ENCODE measurements around the gene NMRK1.

Gene NMRK1

DNA sequence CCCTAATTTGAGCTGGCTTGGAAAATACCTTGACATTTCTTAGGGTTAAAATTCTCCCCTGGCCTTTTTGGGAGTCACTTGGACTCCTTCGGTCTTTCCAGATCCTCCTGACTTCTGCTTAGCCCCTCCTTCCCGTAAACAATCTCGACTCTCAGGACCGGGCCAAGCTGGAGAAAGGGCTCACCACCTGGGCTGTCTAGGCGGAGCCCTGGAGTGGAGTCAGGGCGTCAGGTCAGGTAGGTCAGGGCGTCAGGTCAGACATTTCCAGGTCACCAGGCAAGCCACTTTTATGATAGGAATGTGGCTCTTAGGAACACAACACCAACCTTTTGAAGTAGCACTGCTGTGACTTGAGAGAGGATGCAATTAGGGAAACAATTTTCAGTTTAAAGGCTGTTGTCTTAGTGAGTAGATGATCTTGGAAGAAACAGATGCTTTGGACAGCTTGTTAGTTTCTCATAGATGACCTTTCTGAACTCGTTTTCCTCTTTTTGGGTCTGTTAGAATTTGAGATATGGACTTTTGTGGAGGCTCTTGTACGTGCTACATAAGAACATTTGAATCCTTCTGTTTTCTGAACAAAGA, 13.1 kb upstream of the NMRK1 start:
- no peak for DNase-seq

DNA sequence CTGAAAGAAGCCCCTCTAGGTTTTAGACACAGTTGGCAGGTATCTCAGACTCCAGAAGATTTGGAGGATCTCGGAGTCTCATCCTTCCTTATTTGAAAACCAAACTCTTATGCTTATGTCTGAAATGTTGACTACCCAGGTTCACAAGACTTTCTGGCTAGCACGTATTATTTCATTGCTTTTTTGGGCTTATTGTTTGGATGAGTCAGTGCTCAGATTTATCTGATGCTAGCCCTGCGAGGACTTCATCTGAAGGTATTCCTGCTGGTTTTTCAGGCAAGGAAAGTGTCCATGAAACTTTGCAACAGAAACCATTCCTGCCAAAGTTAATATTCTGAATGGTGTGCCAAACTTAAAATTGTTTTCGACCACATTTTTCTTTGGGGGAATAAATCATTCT, 8.8 kb upstream of the NMRK1 start:
- DNase-seq = no peak

DNA sequence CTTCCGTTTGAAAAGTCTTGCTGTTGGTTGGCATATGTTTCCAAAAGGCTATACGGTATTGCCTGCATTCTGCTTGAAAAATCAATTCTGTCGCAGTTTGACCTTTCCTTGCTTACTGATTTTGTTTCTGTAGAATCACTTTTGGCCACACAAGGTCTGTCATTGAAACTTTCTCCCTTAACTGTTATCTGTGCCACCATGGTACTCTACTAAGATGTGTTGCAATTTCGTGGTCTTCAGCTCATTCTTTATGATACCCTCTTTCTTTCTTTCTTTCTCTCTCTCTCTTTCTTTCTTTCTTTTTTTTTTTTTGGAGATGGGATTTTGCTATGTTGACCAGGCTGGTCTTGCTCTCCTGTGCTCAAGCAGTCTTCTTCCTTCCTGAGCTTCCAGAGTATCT, 4.8 kb upstream of the NMRK1 start:
- DNase-seq = no peak

DNA sequence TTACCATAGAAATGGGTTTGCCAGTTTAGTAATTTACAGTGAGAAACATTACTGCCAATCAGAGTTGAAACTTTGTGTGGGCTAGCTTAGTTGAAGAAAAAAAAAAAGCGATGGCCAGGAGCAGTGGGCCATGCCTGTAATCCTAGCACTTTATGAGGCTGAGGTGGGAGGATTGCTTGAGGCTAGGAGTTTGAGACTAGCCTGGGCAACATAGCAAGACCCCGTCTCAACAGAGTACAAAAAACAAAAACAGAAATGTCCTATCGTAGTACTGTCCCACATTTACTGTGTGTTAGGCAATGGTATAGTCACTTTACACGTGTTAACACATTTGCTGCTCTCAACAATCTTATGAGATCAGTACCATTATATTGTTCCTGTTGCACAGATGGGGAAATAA, 2.6 kb upstream of the NMRK1 start:
- no peak for DNase-seq

DNA sequence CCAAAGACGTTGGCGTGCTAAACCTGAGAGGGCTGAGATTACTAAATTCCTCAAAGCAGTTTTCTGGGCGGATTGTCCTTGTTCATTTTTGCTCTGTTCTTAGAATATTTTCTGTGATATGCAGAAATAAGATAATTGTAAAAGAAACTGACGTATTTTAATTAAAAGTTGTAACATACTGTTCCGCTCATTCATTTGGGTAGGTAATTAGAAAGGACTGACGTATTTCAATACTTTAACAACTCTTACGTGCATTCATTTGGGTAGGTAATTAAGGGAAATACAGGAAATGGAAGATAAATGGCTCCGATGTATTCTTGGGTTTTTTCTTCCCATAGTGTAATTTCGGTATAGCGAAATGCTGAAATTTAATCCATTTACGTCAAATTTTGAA, 1.4 kb upstream of the NMRK1 start:
- no peak for DNase-seq

DNA sequence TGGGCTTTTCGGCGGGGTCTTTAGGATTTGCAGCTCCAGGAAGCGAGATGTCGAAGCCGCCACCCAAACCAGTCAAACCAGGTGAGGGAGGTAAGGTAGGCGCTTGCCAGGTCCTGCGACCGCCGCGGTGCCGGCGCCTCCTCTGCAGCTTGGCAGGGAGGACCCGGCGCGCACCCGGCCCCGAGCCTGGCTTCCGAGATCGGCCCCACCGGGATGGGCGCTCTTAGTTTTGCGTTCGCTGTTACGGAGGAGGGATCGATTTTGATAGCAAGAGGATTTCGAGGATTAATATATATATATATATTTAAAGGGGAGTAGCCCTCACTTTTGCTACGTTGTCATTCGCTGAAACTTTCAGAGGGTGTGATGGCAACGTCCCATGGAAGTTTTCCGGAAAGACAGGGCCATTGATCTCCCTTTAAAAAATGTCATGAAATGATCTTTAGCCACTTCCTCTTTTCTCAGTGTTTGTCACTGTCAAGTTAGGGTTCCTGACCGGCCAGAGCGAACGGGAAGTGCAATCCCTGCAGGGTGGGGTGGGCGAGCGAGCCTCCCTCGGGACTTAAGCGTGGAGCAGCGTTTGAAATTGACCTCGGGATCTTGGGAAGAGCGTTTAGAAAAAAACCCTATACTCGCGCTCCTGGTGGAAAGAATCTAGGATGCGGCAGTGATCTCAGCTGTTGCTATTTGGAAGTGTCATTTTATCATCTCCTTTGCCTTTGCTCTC, 854 bp upstream of the NMRK1 start:
- peak; percentile 70 for DNase-seq

DNA sequence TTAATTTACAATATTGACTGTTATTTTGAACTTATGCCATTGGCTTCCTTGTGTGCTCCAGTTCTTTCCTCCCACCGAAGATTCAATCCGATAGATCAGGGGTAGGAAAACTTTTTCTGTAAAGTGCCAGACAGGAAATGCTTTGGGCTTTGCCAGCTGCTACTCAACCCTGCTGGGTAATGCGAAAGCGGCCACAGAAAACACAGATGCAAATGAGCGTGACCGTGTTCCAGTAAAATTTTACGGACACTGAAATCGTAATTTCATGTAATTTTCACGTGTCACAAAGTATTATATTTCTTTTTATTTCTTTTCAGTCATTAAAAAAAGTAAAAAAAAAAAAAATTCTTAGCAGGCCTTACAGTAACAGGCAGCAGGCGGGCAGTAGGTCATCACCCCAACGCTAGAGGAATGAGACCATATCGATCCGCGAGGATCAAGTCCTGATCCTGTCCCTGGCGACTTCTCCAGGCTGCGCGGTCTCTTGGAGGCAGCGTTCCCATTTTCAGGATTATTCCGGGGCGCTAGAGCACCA, 599 bp downstream of the NMRK1 start:
- DNase-seq = peak; percentile 53

DNA sequence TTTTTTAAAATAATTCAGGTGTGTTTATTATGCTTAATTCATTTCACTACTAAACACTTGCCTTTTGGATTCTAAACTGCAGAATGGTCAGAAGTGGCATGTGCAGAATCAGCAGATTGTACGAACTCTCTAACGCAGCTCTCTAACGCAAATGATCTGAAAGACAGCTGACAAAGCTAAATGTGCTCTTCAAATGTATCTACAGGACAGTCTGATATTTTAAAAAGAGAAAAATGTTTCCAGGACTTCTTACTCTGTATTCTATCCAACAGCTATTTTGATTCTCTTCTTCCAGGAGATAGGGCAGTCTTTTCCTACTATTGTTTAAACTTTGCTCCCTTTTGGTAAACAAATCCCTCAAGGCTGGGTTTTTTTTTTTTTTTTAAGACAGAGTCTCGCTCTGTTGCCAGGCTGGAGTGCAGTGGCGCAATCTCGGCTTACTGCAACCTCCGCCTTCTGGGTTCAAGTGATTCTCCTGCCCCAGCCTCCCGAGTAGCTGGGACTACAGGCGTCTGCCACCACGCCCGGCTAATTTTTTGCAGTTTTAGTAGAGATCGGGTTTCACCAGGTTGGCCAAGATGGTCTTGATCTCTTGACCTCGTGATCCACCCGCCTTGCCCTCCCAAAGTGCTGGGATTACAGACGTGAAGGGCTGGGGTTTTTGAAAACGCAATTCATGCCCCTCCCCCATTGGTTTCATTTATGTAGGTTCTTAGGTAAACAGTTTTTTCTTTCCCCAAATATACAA, 1.2 kb downstream of the NMRK1 start:
- DNase-seq = no peak

DNA sequence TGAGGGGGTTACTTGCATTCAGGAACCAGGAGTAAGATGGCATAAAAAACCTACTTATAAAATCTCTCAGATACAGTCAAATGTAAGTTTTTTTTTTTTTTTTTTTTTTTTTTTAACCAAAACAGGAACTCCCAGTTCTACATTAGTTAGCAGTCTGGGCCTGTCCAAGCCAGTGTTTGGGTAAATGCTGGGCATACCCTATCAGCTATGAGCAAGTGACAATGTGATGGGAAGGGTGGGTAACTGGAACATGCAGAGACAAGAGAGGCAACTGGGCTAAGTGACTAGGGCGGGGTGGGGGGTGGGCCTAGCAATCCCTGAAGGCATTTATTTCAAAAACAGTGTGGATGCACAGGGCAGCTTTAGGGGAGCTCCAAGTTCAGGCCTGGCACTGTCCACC, 2.3 kb downstream of the NMRK1 start:
- DNase-seq = no peak

DNA sequence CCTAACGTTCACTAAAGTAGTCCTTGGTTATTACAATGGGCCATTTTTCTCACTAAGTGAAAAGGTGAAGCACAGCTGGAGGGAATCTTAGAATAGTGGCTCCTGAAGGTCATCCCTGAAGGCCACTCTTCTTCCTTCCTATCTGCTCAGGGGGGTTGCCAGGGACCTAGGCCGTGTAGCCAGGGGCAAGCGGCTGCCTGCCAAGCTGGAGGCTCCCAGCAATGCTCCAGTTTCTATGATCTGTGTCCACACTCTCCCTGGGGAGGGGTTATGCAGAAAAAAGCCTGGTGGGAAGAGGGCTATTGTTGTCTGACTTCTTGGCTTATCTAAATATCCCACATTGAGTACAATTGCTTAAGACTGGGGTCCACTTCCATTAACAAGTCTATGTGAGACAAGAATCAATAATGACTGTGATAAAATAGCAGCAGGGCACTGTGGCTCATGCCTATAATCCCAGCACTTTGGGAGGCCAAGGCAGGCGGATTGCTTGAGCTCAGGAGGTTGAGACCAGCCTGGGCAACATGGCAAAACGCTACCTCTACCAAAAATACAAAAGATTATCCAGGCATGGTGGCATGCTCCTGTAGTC, 3.8 kb downstream of the NMRK1 start:
- DNase-seq = no peak

DNA sequence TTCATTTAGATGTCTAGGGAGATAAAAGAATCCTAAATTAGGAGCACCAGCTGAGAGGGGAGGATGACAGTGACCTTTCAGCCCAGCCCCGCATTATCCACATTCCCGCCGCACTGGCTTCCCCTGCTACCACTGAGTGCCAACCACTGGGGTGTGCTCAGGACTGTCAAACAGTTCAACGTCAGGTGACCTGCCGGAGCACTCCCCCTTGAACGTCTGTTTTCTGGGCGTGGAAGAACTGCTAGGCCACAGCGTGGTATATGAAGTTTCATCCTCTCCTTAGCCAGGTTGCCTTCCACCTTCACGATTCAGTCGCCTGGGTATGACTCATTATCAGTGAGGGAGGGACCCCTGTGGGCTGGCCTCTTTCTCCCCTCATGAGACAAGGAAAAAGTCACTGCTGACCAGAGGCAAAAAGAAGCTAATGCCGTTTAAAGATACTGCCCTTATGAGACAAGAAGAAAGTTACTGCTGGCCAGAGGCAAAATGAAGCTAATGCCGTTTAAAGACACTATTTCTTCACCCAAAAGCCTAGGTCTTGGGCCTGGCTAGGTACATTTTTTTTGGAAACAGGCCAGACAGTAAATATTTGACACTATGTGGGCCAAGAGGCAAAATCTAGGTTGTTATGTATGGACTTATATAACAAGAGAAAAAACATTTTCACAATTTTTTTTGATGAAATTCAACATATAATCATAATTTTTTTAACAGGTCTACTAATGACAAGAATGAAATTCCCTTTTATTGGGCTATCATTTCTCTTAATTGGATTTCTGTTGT, 4.6 kb downstream of the NMRK1 start:
- DNase-seq = no peak

DNA sequence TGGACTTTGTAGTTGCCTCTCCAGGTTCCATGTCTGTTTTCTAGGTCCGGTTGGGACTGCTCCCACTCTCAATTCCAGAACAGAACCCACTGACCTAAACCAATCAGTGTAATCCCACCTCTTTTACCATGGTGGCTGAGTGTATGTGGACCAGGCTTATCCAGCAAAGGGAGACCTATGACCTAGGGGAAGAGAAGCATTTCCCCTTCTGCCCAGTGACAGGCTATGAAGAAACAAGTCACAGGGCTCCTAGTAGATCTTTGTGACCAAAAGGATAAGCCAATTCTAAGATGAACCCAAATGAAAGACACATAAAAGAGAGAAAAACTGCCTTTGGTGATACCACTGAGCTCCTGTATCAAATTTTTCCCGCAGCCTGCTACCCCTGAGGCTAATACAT, 6.3 kb downstream of the NMRK1 start:
- DNase-seq = no peak

DNA sequence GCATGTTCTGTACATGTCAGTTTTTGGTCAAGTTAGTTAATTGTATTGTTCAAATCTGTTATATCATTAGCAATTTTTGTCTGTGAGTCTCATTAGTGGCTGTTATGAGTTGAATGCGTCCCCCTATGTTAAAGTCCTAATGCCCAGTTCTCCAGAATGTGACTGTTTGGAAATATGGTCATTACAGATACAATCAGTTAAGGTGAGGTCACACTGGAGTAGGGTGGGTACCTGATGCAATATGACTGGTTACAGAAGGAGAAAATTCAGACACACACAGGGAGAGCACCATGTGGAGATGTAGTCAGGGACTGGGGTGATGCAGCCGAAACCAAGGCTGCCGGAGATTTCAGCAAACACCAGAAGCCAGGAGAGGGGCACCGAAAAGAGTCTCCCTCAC, 15.1 kb downstream of the NMRK1 start:
- DNase-seq = no peak

DNA sequence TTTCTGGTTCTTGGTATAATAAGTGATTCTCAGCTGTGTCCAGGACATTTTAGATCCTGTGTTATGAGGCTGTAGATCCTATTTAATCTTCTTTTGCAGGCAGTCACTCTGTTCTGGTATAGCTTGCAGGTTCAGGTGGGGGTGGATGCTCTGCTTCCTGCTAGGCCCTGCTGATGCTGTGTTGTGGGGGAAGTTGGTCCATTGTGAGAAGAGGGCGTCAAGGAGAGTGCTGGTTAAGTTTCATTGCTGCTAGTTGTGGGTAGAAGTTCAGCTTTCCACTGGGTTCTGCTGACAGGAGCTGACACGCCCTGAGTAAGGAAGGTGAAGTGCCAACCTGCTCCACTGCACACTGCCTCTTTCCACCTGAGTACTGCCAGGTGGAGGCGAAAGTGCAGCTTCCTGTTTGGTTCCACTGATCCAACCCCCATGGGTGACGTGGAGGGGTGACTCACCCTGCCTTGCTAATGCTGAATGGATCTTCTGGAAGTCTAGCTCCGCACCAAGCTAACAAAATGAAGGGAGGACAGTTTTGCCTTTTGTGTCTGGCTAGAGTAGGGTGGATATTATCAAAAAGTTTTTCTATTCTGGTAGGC, 16.3 kb downstream of the NMRK1 start:
- no peak for DNase-seq

DNA sequence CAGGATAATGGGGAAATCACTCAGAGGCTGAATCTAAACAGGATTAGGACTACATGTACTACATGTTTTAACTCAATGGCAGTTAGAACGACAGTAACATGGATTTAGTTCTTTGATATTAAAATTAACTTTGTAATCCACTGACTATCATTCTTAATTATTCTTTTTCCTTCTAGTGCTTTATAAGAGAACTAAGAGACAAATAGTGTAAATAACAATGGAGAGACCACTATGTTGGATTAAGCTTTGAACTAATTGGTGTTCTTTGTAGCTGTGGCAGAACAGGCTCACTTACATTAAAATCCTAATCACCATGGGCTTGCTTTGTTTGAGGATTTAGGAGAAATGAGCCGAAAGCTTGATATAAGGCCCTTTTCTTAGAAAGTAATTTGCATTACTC, 18.8 kb downstream of the NMRK1 start:
- DNase-seq = no peak

DNA sequence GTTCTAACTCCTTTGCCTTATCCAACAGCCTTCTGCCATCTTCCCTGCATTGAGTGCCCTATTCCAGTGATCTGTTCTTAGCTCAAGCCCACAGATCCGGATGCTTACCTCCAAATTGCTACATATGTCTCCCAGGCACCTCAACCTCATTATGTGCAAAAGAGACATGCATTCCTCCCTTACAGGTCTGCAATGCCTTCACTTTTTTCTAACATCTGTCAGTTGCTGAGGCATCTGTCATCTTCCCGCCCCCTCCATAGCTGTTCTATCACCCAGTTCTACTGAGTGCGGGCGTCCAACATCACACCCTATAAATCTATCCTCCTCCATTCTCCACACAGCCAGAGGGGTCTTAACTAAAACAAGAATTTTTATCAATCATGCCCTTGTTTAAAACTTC, 20.1 kb downstream of the NMRK1 start:
- no peak for DNase-seq

DNA sequence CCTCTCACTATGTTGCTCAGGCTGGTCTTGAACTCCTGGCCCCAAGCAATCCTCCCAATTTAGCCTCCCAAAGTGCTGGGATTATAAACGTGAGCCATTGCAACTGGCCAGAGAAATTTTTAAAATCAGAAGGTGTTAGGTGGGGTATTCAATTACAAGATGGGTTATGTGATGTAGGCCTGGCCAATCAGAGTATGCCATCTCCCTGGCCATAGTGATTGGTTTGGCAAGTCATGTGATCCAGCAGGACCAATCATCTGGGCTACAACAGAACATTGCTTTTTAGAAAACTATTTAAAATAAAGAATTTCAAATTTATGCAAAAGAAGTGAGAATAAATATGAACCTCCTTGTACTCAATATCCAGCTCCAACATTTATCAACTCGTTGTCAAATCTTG, 22.4 kb downstream of the NMRK1 start:
- no peak for DNase-seq

DNA sequence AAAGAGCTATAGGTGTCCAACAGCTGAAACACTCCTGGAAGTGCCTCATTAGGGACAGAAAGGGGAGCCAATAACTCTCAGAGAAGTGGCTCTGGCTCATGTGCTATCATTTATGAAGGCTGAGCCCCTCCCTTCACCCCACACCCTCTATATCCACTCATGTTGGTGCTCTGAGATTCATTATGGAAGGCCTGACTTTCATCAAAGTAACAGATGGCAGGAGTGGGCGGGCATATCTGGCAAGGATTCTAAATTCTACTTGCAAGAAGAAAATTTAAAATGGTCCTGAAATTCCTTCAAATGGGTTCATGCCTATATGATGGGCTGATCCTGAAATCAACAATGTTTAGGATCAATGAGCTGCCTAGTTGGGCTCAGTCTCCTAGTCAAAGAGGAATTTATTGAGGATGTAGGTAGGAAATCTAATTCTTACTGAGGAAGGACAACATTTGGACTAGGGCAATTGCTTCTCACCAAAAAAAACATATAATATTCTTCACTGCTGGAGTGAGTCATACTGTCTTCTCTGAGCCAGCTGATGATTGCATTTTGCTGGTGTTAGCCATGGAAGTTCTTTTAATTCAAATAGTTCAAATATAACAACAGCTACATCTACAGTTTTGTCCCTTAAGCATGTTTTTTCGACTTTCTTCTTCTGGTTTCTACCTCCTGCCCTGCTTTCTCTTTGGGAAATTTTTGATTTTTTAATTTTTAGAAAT, 23.5 kb downstream of the NMRK1 start:
- DNase-seq = no peak

DNA sequence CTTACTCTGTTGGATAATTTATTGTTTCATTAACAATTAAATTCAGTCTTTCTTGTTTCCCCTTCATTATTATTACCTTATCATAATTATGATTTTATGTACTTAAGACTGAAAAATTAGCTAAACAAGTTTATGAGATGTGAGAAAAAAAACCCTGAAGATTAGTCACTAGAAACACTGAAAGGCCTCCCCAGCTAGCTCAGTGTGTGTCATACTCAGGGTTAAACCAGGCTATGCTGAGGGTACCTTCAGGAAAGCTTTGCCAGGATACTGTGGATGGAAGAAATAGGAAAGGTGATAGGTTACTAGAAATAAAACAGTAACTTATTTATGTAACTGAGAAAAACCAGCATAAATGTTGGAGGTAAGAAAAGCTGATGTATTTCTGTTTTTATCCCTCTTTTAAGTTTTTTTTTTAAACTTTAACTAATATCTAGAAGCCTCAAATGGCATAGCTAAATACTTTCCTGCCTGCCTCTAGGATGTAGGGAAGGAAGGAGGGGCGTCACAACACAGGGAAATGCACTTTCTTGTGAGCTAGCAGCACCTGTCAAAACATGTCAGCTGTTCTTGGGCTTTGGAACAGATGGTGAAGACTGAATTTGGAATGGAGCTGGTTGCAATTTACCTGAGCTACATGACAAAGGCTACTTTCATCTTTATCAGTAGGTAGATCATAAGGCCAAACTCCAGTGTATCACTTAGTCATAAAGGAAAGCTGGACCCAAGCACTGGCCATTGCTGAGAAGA, 24.2 kb downstream of the NMRK1 start:
- DNase-seq = no peak

DNA sequence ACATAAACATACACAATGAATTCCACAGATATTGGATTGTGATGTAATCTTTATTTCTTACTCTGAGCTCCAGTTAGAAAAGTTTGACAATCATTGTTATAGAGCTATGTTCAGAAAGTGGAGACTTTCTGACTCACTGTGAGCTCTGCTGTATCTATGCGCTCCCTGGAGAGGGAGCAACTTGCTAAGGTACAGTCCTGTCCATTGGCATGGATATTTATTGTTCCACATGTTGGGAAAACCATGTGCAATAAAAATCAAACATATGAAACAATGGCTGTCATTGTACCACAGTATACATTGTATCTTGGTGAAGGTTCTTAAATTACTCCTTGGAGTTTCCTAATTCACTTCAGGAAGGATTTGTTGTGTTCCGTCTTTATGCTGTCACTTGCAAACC, 26.8 kb downstream of the NMRK1 start:
- DNase-seq = no peak

Data from right forelimb (tissue), 1 donor.